Measurements from ENCODE around the gene KIF18B. TPM values are rescaled to one million over a fixed set of nuclear protein-coding genes. Genes with fewer than 3 reads are reported as not detected.

KIF18B gene
- total and polyA plus RNA-seq, 2 of the 8 experiments (the other 6 are each of a cell fraction or from before 2014, with no cell fraction given): 39.0 to 59.4 TPM

DNA sequence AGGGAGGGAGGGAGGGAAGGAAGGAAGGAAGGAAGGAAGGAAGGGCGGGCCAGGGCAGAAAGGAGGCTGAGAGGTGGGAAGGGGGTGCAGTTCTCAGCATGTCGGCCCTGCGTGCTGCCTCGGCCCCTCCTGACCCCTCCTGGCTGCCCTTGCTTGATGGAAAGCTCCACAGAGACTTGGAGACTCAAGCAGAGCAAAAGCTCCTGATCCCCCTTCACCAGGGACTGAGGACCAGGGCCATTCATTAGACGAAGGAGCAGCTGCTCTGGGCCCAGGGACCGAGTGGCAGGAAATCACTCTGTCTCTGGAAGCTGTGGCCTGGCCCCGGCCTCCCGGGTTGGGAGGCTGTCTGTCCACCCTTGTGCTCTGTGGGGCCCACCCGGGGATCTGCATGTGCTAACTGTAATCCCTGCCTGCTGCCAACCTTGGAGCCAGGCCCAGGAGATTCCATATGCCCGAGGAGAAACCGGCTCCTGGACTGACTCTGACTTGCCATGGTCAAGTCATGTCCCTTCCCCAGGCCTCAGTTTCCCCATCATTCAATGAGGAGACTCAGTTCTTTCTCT, 47.9 kb upstream of the KIF18B start:
- no peak overlapping the region for H4K8ac ChIP-seq (ENCODE audit: extremely low read depth, insufficient read depth, low read length)
- FAIRE-seq: no peak
- no peaks in the 10 kb centered on the region for H3K23me2 ChIP-seq (ENCODE audit: low read depth, low read length)
- no peak overlapping the region for H2AFZ ChIP-seq (ENCODE audit: low read length)
- H4K5ac ChIP-seq (ENCODE audit: insufficient read length, low read depth, low read length): no peak overlapping the region
- no peak overlapping the region for H3K56ac ChIP-seq (replicated peaks; ENCODE audit: insufficient read length, low read depth, low read length)
- H3K14ac ChIP-seq (ENCODE audit: insufficient read length): no peak overlapping the region
- no peaks in the 10 kb centered on the region for H4K20me1 ChIP-seq (replicated peaks in 1 of 2; ENCODE audit: control insufficient read depth in 1 of 2, insufficient read depth in 2 of 2, low read length in 2 of 2)
- no peaks in the 10 kb centered on the region for H3K4me1 ChIP-seq (replicated peaks in 1 of 4; ENCODE audit: control insufficient read depth in 3 of 4, insufficient read depth in 4 of 4, low read length in 3 of 4)
- 0 out of 2 replicates have a peak overlapping the region, but pooled peaks have one; percentile 9 for H2BK12ac ChIP-seq (ENCODE audit: low read depth, low read length)
- no peak overlapping the region for H3K4ac ChIP-seq (replicated peaks; ENCODE audit: insufficient read length, low read depth, low read length)
- H3K9ac ChIP-seq (replicated peaks in 1 of 4; ENCODE audit: extremely low read depth in 1 of 4, low read depth in 3 of 4, low read length in 3 of 4): no peak overlapping the region
- no peak overlapping the region for H2BK5ac ChIP-seq (ENCODE audit: low read depth, low read length)
- H3K79me1 ChIP-seq (ENCODE audit: low read depth, low read length): no peaks in the 10 kb centered on the region
- no peak overlapping the region for H2AK5ac ChIP-seq (ENCODE audit: low read depth, low read length)
- WGBS, 2 experiments (ENCODE audit: extremely low coverage in 1 of 2, insufficient coverage in 1 of 2, insufficient read length in 1 of 2, insufficient replicate concordance in 2 of 2, low coverage in 1 of 2, low lambda C conversion rate in 2 of 2, missing lambda C conversion rate in 1 of 2): 80% methylated on average over 7 of the region's 11 CpGs; no CpG with 5 or more reads in 1 of the 2 experiments
- CTCF ChIA-PET (ENCODE audit: partially characterized antibody): interaction anchor here (1.1 to 16.0 kb wide), 6 partner anchors 10 to 104 kb away, joined by 4 to 102 read pairs (median 7); partner anchors contain the start of gene C1QL1
- H2BK20ac ChIP-seq (ENCODE audit: low read length): no peak overlapping the region
- no peak overlapping the region for H3K27ac ChIP-seq (ENCODE audit: low read depth, low read length)
- H2BK15ac ChIP-seq (ENCODE audit: low read length): no peak overlapping the region
- no peak overlapping the region for H2BK120ac ChIP-seq (replicated peaks; ENCODE audit: low read depth, low read length)
- H3K79me2 ChIP-seq (ENCODE audit: control insufficient read depth in 1 of 2, insufficient read depth in 2 of 2, low read length in 2 of 2): no peaks in the 10 kb centered on the region; a peak in 1 of 4 replicates
- H3K23ac ChIP-seq (ENCODE audit: insufficient read length): no peak overlapping the region
- no peak overlapping the region for H3K4me3 ChIP-seq (ENCODE audit: extremely low read depth in 1 of 4, insufficient read depth in 2 of 4, low read depth in 3 of 4, low read length in 4 of 4)
- no peak overlapping the region for H3K4me2 ChIP-seq (ENCODE audit: insufficient read depth in 1 of 2, low read depth in 2 of 2, low read length in 2 of 2)
- H4K91ac ChIP-seq (replicated peaks; ENCODE audit: insufficient read length, low read length): no peak overlapping the region
- POLR2A ChIA-PET (ENCODE audit: partially characterized antibody): no interaction called here
- peaks cover 0 to 8% (median 1%) of the 10 kb centered on the region in 4 experiments; a peak in 3 of 7 replicates for H3K27me3 ChIP-seq (replicated peaks in 1 of 4; ENCODE audit: control insufficient read depth in 3 of 4, extremely low read depth in 1 of 4, insufficient read depth in 3 of 4, low read length in 3 of 4)
- peaks cover 0 to 7% of the 10 kb centered on the region in 2 experiments; a peak in 2 of 4 replicates for H3K9me3 ChIP-seq (ENCODE audit: insufficient read depth in 2 of 2, low read depth in 1 of 2, low read length in 1 of 2)
- H3K36me3 ChIP-seq (ENCODE audit: control insufficient read depth in 2 of 4, insufficient read depth in 4 of 4, low read length in 3 of 4): no peaks in the 10 kb centered on the region
- DNase-seq (ENCODE audit: low read depth in 1 of 2, low spot score in 2 of 2): no peak
- H3K18ac ChIP-seq (ENCODE audit: extremely low read depth, low read length): no peak overlapping the region
- TF ChIP-seq SIRT6 (IDR thresholded peaks at IDR 0.05; ENCODE audit: low read length): no peak
- TF ChIP-seq SIX5 (IDR thresholded peaks at IDR 0.05; ENCODE audit: low read depth, low read length): no peak
- no peak for TF ChIP-seq KDM1A (IDR thresholded peaks at IDR 0.05; ENCODE audit: borderline replicate concordance, low read length)
- no peak for TF ChIP-seq EP300 (IDR thresholded peaks at IDR 0.05; ENCODE audit: borderline replicate concordance in 1 of 2, low read depth in 2 of 2, low read length in 2 of 2)
- TF ChIP-seq, protein P1, sequence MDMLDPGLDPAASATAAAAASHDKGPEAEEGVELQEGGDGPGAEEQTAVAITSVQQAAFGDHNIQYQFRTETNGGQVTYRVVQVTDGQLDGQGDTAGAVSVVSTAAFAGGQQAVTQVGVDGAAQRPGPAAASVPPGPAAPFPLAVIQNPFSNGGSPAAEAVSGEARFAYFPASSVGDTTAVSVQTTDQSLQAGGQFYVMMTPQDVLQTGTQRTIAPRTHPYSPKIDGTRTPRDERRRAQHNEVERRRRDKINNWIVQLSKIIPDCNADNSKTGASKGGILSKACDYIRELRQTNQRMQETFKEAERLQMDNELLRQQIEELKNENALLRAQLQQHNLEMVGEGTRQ (IDR thresholded peaks at IDR 0.05; ENCODE audit: low read length): no peak
- TF ChIP-seq YY1 (IDR thresholded peaks at IDR 0.05; ENCODE audit: low read depth, low read length): no peak
- TF ChIP-seq TEAD4 (IDR thresholded peaks at IDR 0.05; ENCODE audit: low read depth, low read length): no peak
- TF ChIP-seq, protein P2, sequence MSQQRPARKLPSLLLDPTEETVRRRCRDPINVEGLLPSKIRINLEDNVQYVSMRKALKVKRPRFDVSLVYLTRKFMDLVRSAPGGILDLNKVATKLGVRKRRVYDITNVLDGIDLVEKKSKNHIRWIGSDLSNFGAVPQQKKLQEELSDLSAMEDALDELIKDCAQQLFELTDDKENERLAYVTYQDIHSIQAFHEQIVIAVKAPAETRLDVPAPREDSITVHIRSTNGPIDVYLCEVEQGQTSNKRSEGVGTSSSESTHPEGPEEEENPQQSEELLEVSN (IDR thresholded peaks at IDR 0.05): no peak
- TF ChIP-seq FOSL1 (IDR thresholded peaks at IDR 0.05; ENCODE audit: insufficient read depth, low read depth, low read length): no peak
- no peak for TF ChIP-seq SUZ12 (IDR thresholded peaks at IDR 0.05; ENCODE audit: low read length)
- TF ChIP-seq KDM4A (IDR thresholded peaks at IDR 0.05; ENCODE audit: low read depth, low read length, severe bottlenecking): no peak
- TF ChIP-seq NRF1 (IDR thresholded peaks at IDR 0.05; ENCODE audit: low read depth, low read length): no peak
